ENCODE measurements around the gene INTS15. TPM values are rescaled to one million over a fixed set of nuclear protein-coding genes. Genes with fewer than 3 reads are reported as not detected.

INTS15 gene
- total and polyA plus RNA-seq, 2 experiments from 2014 or later = 7.0 to 27.0 TPM

DNA sequence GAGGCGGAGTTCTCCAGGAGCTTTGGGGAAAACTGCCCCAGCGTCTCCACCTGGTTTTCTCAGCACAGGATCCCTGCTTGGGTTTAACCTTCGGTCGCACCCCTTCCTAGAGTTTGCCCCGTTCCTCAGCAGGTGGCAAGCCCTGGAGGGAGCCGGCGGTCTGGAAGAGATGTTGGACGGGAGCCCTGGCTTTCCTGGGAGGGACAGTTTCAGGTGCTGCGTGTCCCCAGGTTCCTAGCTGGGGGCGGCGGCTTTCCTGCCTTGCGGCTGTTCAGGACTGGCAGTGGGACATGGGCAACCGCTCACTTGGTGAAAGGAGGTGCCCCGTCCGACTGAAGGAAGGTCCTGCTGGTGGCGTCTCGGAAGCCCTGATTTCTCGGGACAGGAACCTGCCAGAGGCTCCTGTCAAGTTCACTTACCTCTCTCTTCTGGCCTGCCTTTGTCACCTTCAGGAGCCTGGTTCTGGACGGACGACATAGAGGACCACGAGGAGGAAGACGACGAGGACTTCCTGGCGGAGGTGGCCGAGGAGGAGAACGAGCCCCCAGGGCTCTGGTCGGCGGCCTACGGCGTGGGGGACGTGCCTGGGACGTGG, 62.1 kb downstream of the INTS15 start:
- H3K4me2 ChIP-seq = no peak overlapping the region
- ATAC-seq (no peak), DNase-seq (ENCODE audit: low spot score) (no peak)
- H3K4me3 Mint-ChIP-seq = no peak overlapping the region
- no peaks in the 10 kb centered on the region for H3K4me1 Mint-ChIP-seq
- TF ChIP-seq JUNB (IDR thresholded peaks at IDR 0.05; ENCODE audit: unreplicated experiment) = no peak
- TF ChIP-seq, protein P1, sequence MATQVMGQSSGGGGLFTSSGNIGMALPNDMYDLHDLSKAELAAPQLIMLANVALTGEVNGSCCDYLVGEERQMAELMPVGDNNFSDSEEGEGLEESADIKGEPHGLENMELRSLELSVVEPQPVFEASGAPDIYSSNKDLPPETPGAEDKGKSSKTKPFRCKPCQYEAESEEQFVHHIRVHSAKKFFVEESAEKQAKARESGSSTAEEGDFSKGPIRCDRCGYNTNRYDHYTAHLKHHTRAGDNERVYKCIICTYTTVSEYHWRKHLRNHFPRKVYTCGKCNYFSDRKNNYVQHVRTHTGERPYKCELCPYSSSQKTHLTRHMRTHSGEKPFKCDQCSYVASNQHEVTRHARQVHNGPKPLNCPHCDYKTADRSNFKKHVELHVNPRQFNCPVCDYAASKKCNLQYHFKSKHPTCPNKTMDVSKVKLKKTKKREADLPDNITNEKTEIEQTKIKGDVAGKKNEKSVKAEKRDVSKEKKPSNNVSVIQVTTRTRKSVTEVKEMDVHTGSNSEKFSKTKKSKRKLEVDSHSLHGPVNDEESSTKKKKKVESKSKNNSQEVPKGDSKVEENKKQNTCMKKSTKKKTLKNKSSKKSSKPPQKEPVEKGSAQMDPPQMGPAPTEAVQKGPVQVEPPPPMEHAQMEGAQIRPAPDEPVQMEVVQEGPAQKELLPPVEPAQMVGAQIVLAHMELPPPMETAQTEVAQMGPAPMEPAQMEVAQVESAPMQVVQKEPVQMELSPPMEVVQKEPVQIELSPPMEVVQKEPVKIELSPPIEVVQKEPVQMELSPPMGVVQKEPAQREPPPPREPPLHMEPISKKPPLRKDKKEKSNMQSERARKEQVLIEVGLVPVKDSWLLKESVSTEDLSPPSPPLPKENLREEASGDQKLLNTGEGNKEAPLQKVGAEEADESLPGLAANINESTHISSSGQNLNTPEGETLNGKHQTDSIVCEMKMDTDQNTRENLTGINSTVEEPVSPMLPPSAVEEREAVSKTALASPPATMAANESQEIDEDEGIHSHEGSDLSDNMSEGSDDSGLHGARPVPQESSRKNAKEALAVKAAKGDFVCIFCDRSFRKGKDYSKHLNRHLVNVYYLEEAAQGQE (IDR thresholded peaks at IDR 0.05; ENCODE audit: unreplicated experiment) = no peak
- TF ChIP-seq EZH2phosphoT487 (IDR thresholded peaks at IDR 0.05; ENCODE audit: unreplicated experiment) = no peak
- TF ChIP-seq, protein P2, sequence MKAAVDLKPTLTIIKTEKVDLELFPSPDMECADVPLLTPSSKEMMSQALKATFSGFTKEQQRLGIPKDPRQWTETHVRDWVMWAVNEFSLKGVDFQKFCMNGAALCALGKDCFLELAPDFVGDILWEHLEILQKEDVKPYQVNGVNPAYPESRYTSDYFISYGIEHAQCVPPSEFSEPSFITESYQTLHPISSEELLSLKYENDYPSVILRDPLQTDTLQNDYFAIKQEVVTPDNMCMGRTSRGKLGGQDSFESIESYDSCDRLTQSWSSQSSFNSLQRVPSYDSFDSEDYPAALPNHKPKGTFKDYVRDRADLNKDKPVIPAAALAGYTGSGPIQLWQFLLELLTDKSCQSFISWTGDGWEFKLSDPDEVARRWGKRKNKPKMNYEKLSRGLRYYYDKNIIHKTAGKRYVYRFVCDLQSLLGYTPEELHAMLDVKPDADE (IDR thresholded peaks at IDR 0.05) = no peak
- TF ChIP-seq ZNF331 (CRISPR knock-in tag; IDR thresholded peaks at IDR 0.05; ENCODE audit: low read depth) = no peak
- no peak for TF ChIP-seq NANOG (IDR thresholded peaks at IDR 0.05; ENCODE audit: borderline replicate concordance)
- TF ChIP-seq, protein P3, sequence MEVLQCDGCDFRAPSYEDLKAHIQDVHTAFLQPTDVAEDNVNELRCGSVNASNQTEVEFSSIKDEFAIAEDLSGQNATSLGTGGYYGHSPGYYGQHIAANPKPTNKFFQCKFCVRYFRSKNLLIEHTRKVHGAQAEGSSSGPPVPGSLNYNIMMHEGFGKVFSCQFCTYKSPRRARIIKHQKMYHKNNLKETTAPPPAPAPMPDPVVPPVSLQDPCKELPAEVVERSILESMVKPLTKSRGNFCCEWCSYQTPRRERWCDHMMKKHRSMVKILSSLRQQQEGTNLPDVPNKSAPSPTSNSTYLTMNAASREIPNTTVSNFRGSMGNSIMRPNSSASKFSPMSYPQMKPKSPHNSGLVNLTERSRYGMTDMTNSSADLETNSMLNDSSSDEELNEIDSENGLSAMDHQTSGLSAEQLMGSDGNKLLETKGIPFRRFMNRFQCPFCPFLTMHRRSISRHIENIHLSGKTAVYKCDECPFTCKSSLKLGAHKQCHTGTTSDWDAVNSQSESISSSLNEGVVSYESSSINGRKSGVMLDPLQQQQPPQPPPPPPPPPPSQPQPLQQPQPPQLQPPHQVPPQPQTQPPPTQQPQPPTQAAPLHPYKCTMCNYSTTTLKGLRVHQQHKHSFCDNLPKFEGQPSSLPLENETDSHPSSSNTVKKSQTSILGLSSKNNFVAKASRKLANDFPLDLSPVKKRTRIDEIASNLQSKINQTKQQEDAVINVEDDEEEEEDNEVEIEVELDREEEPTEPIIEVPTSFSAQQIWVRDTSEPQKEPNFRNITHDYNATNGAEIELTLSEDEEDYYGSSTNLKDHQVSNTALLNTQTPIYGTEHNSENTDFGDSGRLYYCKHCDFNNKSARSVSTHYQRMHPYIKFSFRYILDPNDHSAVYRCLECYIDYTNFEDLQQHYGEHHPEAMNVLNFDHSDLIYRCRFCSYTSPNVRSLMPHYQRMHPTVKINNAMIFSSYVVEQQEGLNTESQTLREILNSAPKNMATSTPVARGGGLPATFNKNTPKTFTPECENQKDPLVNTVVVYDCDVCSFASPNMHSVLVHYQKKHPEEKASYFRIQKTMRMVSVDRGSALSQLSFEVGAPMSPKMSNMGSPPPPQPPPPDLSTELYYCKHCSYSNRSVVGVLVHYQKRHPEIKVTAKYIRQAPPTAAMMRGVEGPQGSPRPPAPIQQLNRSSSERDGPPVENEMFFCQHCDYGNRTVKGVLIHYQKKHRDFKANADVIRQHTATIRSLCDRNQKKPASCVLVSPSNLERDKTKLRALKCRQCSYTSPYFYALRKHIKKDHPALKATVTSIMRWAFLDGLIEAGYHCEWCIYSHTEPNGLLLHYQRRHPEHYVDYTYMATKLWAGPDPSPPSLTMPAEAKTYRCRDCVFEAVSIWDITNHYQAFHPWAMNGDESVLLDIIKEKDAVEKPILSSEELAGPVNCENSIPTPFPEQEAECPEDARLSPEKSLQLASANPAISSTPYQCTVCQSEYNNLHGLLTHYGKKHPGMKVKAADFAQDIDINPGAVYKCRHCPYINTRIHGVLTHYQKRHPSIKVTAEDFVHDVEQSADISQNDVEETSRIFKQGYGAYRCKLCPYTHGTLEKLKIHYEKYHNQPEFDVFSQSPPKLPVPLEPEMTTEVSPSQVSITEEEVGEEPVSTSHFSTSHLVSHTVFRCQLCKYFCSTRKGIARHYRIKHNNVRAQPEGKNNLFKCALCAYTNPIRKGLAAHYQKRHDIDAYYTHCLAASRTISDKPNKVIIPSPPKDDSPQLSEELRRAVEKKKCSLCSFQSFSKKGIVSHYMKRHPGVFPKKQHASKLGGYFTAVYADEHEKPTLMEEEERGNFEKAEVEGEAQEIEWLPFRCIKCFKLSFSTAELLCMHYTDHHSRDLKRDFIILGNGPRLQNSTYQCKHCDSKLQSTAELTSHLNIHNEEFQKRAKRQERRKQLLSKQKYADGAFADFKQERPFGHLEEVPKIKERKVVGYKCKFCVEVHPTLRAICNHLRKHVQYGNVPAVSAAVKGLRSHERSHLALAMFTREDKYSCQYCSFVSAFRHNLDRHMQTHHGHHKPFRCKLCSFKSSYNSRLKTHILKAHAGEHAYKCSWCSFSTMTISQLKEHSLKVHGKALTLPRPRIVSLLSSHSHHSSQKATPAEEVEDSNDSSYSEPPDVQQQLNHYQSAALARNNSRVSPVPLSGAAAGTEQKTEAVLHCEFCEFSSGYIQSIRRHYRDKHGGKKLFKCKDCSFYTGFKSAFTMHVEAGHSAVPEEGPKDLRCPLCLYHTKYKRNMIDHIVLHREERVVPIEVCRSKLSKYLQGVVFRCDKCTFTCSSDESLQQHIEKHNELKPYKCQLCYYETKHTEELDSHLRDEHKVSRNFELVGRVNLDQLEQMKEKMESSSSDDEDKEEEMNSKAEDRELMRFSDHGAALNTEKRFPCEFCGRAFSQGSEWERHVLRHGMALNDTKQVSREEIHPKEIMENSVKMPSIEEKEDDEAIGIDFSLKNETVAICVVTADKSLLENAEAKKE (CRISPR knock-in tag; IDR thresholded peaks at IDR 0.05) = no peak
- TF ChIP-seq POLR2AphosphoS5 (IDR thresholded peaks at IDR 0.05; ENCODE audit: low read depth) = no peak
- TF ChIP-seq ZNF114 (CRISPR knock-in tag; IDR thresholded peaks at IDR 0.05) = no peak
- no peak for TF ChIP-seq STAT1 (IDR thresholded peaks at IDR 0.05; ENCODE audit: unreplicated experiment)
- TF ChIP-seq CREB1 (CRISPR knock-in tag; IDR thresholded peaks at IDR 0.05; ENCODE audit: low read depth) = no peak
- no peaks in the 10 kb centered on the region for H3F3A ChIP-seq (replicated peaks; ENCODE audit: low read depth)
- no peak overlapping the region for H2AFZ ChIP-seq
- H4K20me1 ChIP-seq (replicated peaks; ENCODE audit: insufficient read depth) = no peaks in the 10 kb centered on the region; the same call in 1 of the 2 replicates
- H3K27me3 ChIP-seq (ENCODE audit: insufficient read depth) = no peaks in the 10 kb centered on the region
- peaks cover 27% of the 10 kb centered on the region for H3K36me3 Mint-ChIP-seq (ENCODE audit: low read depth)
- no peak overlapping the region for H3K4me3 ChIP-seq
- H3K79me2 ChIP-seq (replicated peaks; ENCODE audit: insufficient read depth) = no peaks in the 10 kb centered on the region
- H3K9me2 ChIP-seq (ENCODE audit: insufficient read depth) = no peaks in the 10 kb centered on the region
- H3K36me3 ChIP-seq (ENCODE audit: insufficient read depth) = no peaks in the 10 kb centered on the region
- no peak overlapping the region for H3K27ac Mint-ChIP-seq
- peaks cover 3% of the 10 kb centered on the region for H3K27me3 Mint-ChIP-seq (ENCODE audit: insufficient read depth, low read depth, poor library complexity)
- no peak overlapping the region for H3K27ac ChIP-seq (ENCODE audit: low read depth)
- no peaks in the 10 kb centered on the region for H3K4me1 ChIP-seq (ENCODE audit: insufficient read depth)
- no peaks in the 10 kb centered on the region for H3K9me3 Mint-ChIP-seq

Data from GM23338 (cell line).